Measurements from ENCODE around the gene NIM1K.

DNA sequence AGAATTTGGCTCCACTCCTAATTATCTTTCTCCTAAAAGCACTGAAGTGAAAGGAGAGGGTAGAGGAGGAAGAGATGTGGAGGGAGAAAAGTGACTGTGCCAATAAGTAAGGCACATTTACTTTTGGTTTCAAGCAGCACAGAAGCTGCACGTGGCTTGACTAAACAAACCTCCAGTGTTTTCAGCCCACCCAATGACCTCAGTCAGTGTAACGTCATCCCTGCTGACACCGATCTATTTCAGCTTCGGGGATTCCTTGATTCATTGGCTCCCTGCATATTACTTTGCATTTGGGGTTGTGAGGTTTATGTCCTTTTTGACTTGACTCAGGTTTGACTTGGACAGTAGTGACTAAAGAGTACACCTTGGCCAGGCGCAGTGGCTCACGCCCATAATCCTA, 35.6 kb upstream of the NIM1K start:
- TF ChIP-seq, protein P1, sequence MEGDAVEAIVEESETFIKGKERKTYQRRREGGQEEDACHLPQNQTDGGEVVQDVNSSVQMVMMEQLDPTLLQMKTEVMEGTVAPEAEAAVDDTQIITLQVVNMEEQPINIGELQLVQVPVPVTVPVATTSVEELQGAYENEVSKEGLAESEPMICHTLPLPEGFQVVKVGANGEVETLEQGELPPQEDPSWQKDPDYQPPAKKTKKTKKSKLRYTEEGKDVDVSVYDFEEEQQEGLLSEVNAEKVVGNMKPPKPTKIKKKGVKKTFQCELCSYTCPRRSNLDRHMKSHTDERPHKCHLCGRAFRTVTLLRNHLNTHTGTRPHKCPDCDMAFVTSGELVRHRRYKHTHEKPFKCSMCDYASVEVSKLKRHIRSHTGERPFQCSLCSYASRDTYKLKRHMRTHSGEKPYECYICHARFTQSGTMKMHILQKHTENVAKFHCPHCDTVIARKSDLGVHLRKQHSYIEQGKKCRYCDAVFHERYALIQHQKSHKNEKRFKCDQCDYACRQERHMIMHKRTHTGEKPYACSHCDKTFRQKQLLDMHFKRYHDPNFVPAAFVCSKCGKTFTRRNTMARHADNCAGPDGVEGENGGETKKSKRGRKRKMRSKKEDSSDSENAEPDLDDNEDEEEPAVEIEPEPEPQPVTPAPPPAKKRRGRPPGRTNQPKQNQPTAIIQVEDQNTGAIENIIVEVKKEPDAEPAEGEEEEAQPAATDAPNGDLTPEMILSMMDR (conservative IDR thresholded peaks at IDR 0.05 in 1 of 2, IDR thresholded peaks at IDR 0.05 in 1 of 2; ENCODE audit: low read depth in 1 of 2, low read length in 2 of 2) = no peak
- no peak for TF ChIP-seq EZH2 (IDR thresholded peaks at IDR 0.05; ENCODE audit: low read length, missing control alignments)

All from fibroblast of lung (primary cell).